Activated naive CD4-positive, alpha-beta T cell treated with anti-CD3 and anti-CD28 coated beads, Interleukin-2, amount 50 U/mL, for 72 hours (primary cell): Measurements from ENCODE around the gene CELF2. TPM values are rescaled to one million over a fixed set of nuclear protein-coding genes. Genes with fewer than 3 reads are reported as not detected.

ENCODE experiments used
- ATAC-seq, 2 donors: fragments of 150-1000 bp; cut with Tn5 transposase; 2 replicates each; pipeline ENCODE4 v1.10.0; 2021; ENCODE audit warnings: mild to moderate bottlenecking in 2 of 2, moderate library complexity in 2 of 2
- DNase-seq, 2 donors: peaks; one replicate each; pipeline ENCODE4 v3.0.0; 2021 to 2022; ENCODE audit warnings: low spot score in 2 of 2
- H3K27ac Mint-ChIP-seq, 2 donors: one replicate each; pipeline ENCODE4 v1.8.0; 2022; ENCODE audit warnings: mild to moderate bottlenecking in 2 of 2, mixed read lengths in 2 of 2
- H3K36me3 Mint-ChIP-seq, 2 donors: one replicate each; pipeline ENCODE4 v1.8.0; 2022; ENCODE audit warnings: mixed read lengths in 2 of 2
- H3K9me3 Mint-ChIP-seq, 2 donors: one replicate each; pipeline ENCODE4 v1.8.0; 2022; ENCODE audit warnings: mixed read lengths in 2 of 2
- total RNA-seq, 2 donors: library from RNA; stranded (reverse); gene quantifications; one replicate each; pipeline ENCODE4 v1.2.3, GENCODE V29; 2022

The CELF2 gene
- total RNA-seq, 2 donors from 2014 or later: 95.0 to 120 TPM

GRCh38 chr10:11208908-11209829, 191.5 kb downstream of the CELF2 start:
- peak in 1 of 2 donors; percentile 68 for DNase-seq
- peaks cover 28 to 66% of the 10 kb centered on the region in 2 donors for H3K36me3 Mint-ChIP-seq

DNA sequence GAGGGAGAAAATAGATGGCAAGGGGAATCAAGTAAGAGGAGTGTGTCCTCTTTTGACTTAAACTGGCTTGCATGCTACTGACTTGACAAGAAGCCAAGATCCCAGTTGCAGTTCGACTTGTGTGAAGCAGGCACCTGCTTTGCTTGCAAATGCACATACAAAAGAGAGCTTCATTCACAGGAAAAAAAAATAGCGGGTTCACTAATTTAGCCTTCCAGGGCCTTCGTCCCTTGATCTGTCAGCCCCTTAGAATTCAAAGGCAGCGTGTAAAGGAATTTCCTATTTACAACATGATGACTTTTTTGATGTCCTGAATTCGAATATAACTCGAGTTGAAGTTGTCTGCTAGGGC, 192.1 kb downstream of the CELF2 start:
- Mint-ChIP-seq H3K27ac (peak overlapping the region; percentile 93 to 97), H3K36me3 (peaks cover 33 to 66% of the 10 kb centered on the region in 2 donors), H3K9me3 (no peaks in the 10 kb centered on the region)
- ATAC-seq: peak in 1 of 2 donors; percentile 1
- no peak for DNase-seq

More at GRCh38 chr10:11208908-11209829, 191.5 kb downstream of the CELF2 start:
- H3K27ac Mint-ChIP-seq: peak overlapping the region; percentile 93 to 97
- H3K9me3 Mint-ChIP-seq: no peaks in the 10 kb centered on the region
- ATAC-seq: peak; percentile 46 to 47

GRCh38 chr10:11210211-11210922, 192.7 kb downstream of the CELF2 start:
- no peak for DNase-seq
- Mint-ChIP-seq H3K27ac (peak overlapping the region; percentile 93 to 97), H3K36me3 (peaks cover 36 to 66% of the 10 kb centered on the region in 2 donors), H3K9me3 (no peaks in the 10 kb centered on the region)
- peak in 1 of 2 donors; percentile 32 for ATAC-seq

- DNase-seq (no peak), ATAC-seq (no peak)
- H3K9me3 Mint-ChIP-seq: no peaks in the 10 kb centered on the region
- peak overlapping the region; percentile 82 to 93 for H3K27ac Mint-ChIP-seq
- peaks cover 24 to 62% of the 10 kb centered on the region in 2 donors for H3K36me3 Mint-ChIP-seq
Observed at GRCh38 chr10:11212288-11213085, 194.8 kb downstream of the CELF2 start.

- DNase-seq (no peak), ATAC-seq (peak in 1 of 2 donors; percentile 50)
- Mint-ChIP-seq H3K27ac (peak overlapping the region in 1 of 2 donors; percentile 93), H3K9me3 (no peaks in the 10 kb centered on the region), H3K36me3 (peaks cover 22 to 62% of the 10 kb centered on the region in 2 donors)
Observed at GRCh38 chr10:11213137-11213536, 195.5 kb downstream of the CELF2 start.

GRCh38 chr10:11214407-11214806, 196.7 kb downstream of the CELF2 start:
- DNase-seq: no peak
- peak overlapping the region in 1 of 2 donors; percentile 24 for H3K27ac Mint-ChIP-seq
- no peaks in the 10 kb centered on the region for H3K9me3 Mint-ChIP-seq
- no peak for ATAC-seq
- peaks cover 28 to 60% of the 10 kb centered on the region in 2 donors for H3K36me3 Mint-ChIP-seq

DNA sequence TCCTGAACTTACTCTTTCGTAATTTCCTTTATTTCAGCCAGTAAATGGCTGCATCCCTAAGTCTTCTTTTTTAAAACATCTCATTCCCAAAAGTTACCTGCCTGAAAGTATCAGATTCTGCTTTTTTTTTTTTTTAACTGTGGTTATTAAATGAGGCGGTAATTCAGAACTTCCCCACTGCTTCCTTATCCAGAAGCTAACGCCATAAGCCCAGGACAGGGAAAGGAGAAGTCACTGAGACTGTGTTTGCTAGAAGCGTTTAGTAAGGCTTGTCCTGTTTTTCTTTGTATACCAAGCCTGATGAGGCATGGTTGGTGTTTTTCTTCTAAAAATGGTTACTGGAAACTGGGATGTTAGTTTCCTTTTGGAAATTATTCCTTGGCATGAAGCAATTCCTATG, 197.8 kb downstream of the CELF2 start:
- ATAC-seq (no peak), DNase-seq (no peak)
- H3K36me3 Mint-ChIP-seq: peaks cover 35 to 69% of the 10 kb centered on the region in 2 donors
- H3K9me3 Mint-ChIP-seq: no peaks in the 10 kb centered on the region
- H3K27ac Mint-ChIP-seq: peak overlapping the region in 1 of 2 donors; percentile 24

DNA sequence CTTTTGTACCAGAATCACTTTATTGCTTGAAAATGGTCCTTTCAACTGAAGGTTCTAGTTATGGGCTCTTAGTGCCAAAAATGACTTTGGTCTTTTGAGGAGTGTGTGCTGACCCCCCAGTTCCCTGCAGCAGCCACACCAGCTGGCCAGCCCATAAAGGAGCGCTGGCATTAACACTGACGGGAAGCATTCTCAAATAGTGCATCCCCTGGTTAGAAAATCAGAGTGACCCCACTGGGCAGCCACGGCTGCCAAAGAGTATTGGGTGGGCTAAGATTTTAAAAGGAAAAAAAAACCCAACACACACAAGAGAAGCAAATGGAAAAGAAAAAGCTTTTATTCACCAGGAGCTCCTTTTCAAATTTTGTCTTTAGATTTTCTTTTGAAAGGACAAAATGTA, 199.8 kb downstream of the CELF2 start:
- ATAC-seq: no peak
- H3K9me3 Mint-ChIP-seq: no peaks in the 10 kb centered on the region
- H3K36me3 Mint-ChIP-seq: peaks cover 33 to 69% of the 10 kb centered on the region in 2 donors
- DNase-seq: no peak
- H3K27ac Mint-ChIP-seq: peak overlapping the region; percentile 75 to 88

DNA sequence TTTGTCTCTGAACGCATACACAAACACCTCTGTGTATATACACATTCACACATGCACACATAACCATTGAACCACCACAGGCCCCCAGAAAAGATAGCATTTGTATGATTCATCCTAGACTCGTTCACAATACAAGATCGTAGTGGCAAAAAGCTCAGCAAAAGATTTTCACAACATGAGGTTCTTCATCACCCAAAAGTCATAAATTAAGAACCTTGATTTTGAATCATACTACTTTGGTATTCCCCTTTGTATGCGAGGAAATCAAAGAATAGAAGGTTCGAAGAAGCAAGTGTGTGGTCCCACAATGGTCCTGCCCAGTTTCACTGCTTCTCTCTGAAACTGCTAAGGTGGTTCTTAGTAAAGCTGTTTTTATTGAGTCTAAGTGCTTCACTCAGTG, 200.7 kb downstream of the CELF2 start:
- DNase-seq: no peak
- Mint-ChIP-seq H3K9me3 (no peaks in the 10 kb centered on the region), H3K27ac (peak overlapping the region; percentile 75 to 88), H3K36me3 (peaks cover 39 to 67% of the 10 kb centered on the region in 2 donors)
- ATAC-seq: peak; percentile 92 to 93

DNA sequence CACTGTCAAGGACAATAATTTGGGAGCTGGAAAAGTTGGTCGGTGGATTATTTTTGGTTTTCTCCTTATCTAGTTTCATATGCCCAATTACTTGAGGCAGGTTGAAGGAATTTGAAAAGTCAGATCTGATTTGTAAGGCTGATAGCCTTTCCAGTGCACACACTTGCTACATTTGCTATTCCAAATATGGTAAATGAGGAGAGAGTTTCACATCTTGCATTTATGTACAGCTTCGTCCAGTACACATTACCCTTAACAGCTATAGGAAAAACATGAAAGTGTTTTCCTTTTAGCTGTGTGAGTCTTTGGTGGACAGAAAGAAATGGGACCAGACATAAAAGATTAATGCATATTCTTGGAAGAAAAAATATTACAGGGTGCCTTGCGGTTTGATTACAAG, 201.8 kb downstream of the CELF2 start:
- no peaks in the 10 kb centered on the region for H3K9me3 Mint-ChIP-seq

DNA sequence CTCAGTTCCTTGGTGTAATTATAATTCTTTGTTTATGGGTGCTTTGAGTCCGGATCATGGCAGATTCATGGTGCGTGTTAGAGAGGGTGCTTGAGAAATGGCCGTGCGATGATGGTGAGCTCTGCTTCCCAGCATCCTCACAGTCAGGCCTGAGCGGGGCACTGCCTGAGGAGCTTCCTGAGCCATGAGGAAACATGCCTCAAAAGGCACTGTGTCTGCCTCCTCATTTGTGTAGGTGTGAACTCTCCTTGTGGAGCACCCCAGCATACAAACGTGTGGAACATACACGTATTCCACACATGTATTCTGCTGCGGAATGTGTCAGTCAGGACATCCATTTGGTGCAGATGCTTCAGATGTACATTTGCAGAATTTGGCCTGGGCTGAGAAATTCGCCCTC, 205.4 kb downstream of the CELF2 start:
- DNase-seq (no peak), ATAC-seq (no peak)
- H3K27ac Mint-ChIP-seq: peak overlapping the region; percentile 79 to 93
- H3K36me3 Mint-ChIP-seq: peaks cover 30 to 68% of the 10 kb centered on the region in 2 donors
- no peaks in the 10 kb centered on the region for H3K9me3 Mint-ChIP-seq

More for the DNA sequence above, 201.8 kb downstream of the CELF2 start:
- Mint-ChIP-seq H3K27ac (peak overlapping the region; percentile 75 to 85), H3K36me3 (peaks cover 44 to 73% of the 10 kb centered on the region in 2 donors)
- ATAC-seq: no peak
- no peak for DNase-seq

GRCh38 chr10:11223507-11224140, 206.0 kb downstream of the CELF2 start:
- Mint-ChIP-seq H3K9me3 (no peaks in the 10 kb centered on the region), H3K36me3 (peaks cover 30 to 70% of the 10 kb centered on the region in 2 donors), H3K27ac (peak overlapping the region; percentile 79 to 93)
- no peak for DNase-seq
- no peak for ATAC-seq

GRCh38 chr10:11224321-11224720, 206.6 kb downstream of the CELF2 start:
- Mint-ChIP-seq H3K9me3 (no peaks in the 10 kb centered on the region), H3K36me3 (peaks cover 25 to 70% of the 10 kb centered on the region in 2 donors)

GRCh38 chr10:11224792-11225416, 207.2 kb downstream of the CELF2 start:
- DNase-seq: no peak

More at GRCh38 chr10:11224321-11224720, 206.6 kb downstream of the CELF2 start:
- no peak for DNase-seq
- ATAC-seq: no peak
- peak overlapping the region; percentile 93 to 98 for H3K27ac Mint-ChIP-seq

GRCh38 chr10:11225935-11226334, 208.3 kb downstream of the CELF2 start:
- H3K36me3 Mint-ChIP-seq: peaks cover 23 to 64% of the 10 kb centered on the region in 2 donors
- H3K9me3 Mint-ChIP-seq: no peaks in the 10 kb centered on the region
- ATAC-seq (peak; percentile 83 to 86), DNase-seq (peak in 1 of 2 donors; percentile 63)
- H3K27ac Mint-ChIP-seq: peak overlapping the region; percentile 93 to 98

More at GRCh38 chr10:11224792-11225416, 207.2 kb downstream of the CELF2 start:
- Mint-ChIP-seq H3K9me3 (no peaks in the 10 kb centered on the region), H3K36me3 (peaks cover 23 to 68% of the 10 kb centered on the region in 2 donors), H3K27ac (peak overlapping the region; percentile 93 to 98)
- ATAC-seq: no peak
